K562 (cell line): ENCODE measurements around the gene PHF19. TPM values are rescaled to one million over a fixed set of nuclear protein-coding genes. Genes with fewer than 3 reads are reported as not detected.

Experiments used
- ATAC-seq: fragments of 200-7000 bp; cut with Tn5 transposase; 3 replicates; pipeline ENCODE4 v1.9.1; 2020; ENCODE audit warnings: moderate library complexity
- BruUV-seq: library from RNA; stranded (reverse); fragments of 400-500 nt; replicated peaks from 2 replicates; lab custom pipeline; 2021; lab: Mats Ljungman, UMichigan
- CTCF ChIA-PET: fragments of 300-600 bp; formaldehyde crosslinking; extraction: SDS; loops from one replicate; lab custom pipeline; 2021; ENCODE audit warnings: low intra/inter-chr PET ratio; lab: Yijun Ruan, JAX
- POLR2A ChIA-PET: fragments of 300-600, 350-650 bp; sonication (Branson Sonifier 250); formaldehyde crosslinking; extraction: SDS; loops from one replicate; lab custom pipeline; 2021; ENCODE audit warnings: antibody characterized with exemption, inconsistent platforms; lab: Yijun Ruan, JAX
- DNase-seq, 4 experiments: peaks; one replicate each; pipeline versions ENCODE4 v3.0.0 to v3.0.0-alpha.2; 2011 to 2018; ENCODE audit warnings: low spot score in 3 of 4, mixed read lengths in 3 of 4; ENCODE audit errors: extremely low read depth in 1 of 4
- FAIRE-seq: peaks from 2 replicates; lab custom pipeline; 2011; peaks lifted over from hg19 to GRCh38; lab: Jason Lieb, UNC
- H2AFZ ChIP-seq: 2 replicates; pipeline ENCODE4 v1.6.0; 2011; ENCODE audit warnings: low read depth, low read length, control low read depth, inconsistent platforms
- H3K27ac ChIP-seq: fragments of 200-600 bp; 3 replicates; pipeline ENCODE4 v1.8.0; 2011; ENCODE audit warnings: low read depth, mild to moderate bottlenecking, control low read depth, inconsistent platforms, low read length, moderate library complexity, mixed read lengths; ENCODE audit errors: extremely low read depth
- H3K27me3 ChIP-seq, 2 experiments: fragments of 300-600 bp in 1 of 2; 2 replicates in 1 of 2; 3 replicates in 1 of 2; pipeline versions ENCODE4 v1.6.0 to v1.8.0; 2011; ENCODE audit warnings: inconsistent platforms in 2 of 2, low read length in 2 of 2, mild to moderate bottlenecking in 1 of 2, mixed read lengths in 1 of 2, moderate library complexity in 1 of 2; ENCODE audit not compliant: control insufficient read depth in 2 of 2, insufficient read depth in 2 of 2
- H3K36me3 ChIP-seq: fragments of 300-600 bp; 3 replicates; pipeline ENCODE4 v1.8.0; 2011; ENCODE audit warnings: mild to moderate bottlenecking, low read length, inconsistent platforms; ENCODE audit not compliant: control insufficient read depth, insufficient read depth
- H3K4me1 ChIP-seq, 2 experiments: fragments of 200-600 bp in 1 of 2; replicated peaks in 1 of 2; 2 replicates in 1 of 2; 3 replicates in 1 of 2; pipeline versions ENCODE4 v1.5.1 to v1.8.0; 2011; ENCODE audit warnings: inconsistent platforms in 2 of 2, low read length in 2 of 2, mild to moderate bottlenecking in 1 of 2, mixed read lengths in 1 of 2, moderate library complexity in 1 of 2; ENCODE audit not compliant: control insufficient read depth in 2 of 2, insufficient read depth in 2 of 2
- H3K4me2 ChIP-seq: 2 replicates; pipeline ENCODE4 v1.6.1; 2011; ENCODE audit warnings: low read length, control low read depth, inconsistent platforms, mixed read lengths; ENCODE audit not compliant: insufficient read depth
- H3K4me3 ChIP-seq: fragments of 200-600 bp; sonication (generic), shearing (Covaris generic); 2 replicates; pipeline ENCODE4 v1.5.1; 2016; ENCODE audit warnings: control low read depth, inconsistent platforms
- H3K79me2 ChIP-seq: fragments of 200-600 bp; 3 replicates; pipeline ENCODE4 v1.8.0; 2011; ENCODE audit warnings: low read length, inconsistent platforms; ENCODE audit not compliant: control insufficient read depth, insufficient read depth
- H3K9ac ChIP-seq, 2 experiments: 2 replicates each; pipeline versions ENCODE4 v1.6.0 to v1.6.1; 2011; ENCODE audit warnings: low read depth in 2 of 2, low read length in 2 of 2, control low read depth in 1 of 2, inconsistent platforms in 1 of 2, mild to moderate bottlenecking in 1 of 2, mixed read lengths in 1 of 2; ENCODE audit not compliant: insufficient read depth in 1 of 2
- H3K9me1 ChIP-seq: one replicate; pipeline ENCODE4 v1.6.0; 2011; ENCODE audit warnings: inconsistent platforms, mild to moderate bottlenecking, low read length, moderate library complexity; ENCODE audit not compliant: control insufficient read depth, insufficient read depth
- H3K9me3 ChIP-seq: replicated peaks from 2 replicates; pipeline ENCODE4 v1.5.1; 2011; ENCODE audit warnings: low read depth, low read length, inconsistent platforms; ENCODE audit not compliant: control insufficient read depth, insufficient read depth
- H4K20me1 ChIP-seq: replicated peaks from 2 replicates; pipeline ENCODE4 v1.6.1; 2011; ENCODE audit warnings: low read length, inconsistent platforms, mixed read lengths; ENCODE audit not compliant: control insufficient read depth, insufficient read depth
- CSDE1 ChIP-seq, 2 experiments: fragments of 450-650 bp; IDR thresholded peaks; 2 replicates each; pipeline ENCODE4 v1.6.1; 2016; ENCODE audit warnings: mild to moderate bottlenecking in 1 of 2
- TCF7L2 ChIP-seq: fragments of 150-350 bp; IDR thresholded peaks from 2 replicates; pipeline ENCODE4 v1.6.1; 2016; ENCODE audit warnings: low read depth, mild to moderate bottlenecking, low read length, moderate library complexity
- ZBTB1 ChIP-seq: sonication (generic); formaldehyde crosslinking; IDR thresholded peaks from 2 replicates; pipeline ENCODE4 v1.8.1; 2023; ENCODE audit warnings: missing genetic modification reagents, low read depth, mild to moderate bottlenecking, borderline replicate concordance
- ZKSCAN1 ChIP-seq: fragments of 150-350 bp; IDR thresholded peaks from 2 replicates; pipeline ENCODE4 v1.6.1; 2016; ENCODE audit warnings: low read depth, low read length
- ZNF24 ChIP-seq: fragments of 450-650 bp; IDR thresholded peaks from 2 replicates; pipeline ENCODE4 v1.6.1; 2016
- WGBS: fragments of 100-300 bp; shearing (Covaris generic); methylation state at CpG from one replicate; pipeline ENCODE4 v1.1.6; 2016; ENCODE audit warnings: low coverage, mixed read lengths; ENCODE audit not compliant: insufficient coverage; ENCODE audit errors: missing lambda C conversion rate; 5-methylcytosine and 5-hydroxymethylcytosine counted together
- in situ Hi-C: fragments of 300-500 bp; cut with MboI; formaldehyde crosslinking; loops from 4 replicates; pipeline ENCODE4 v1.15.0; 2018; ENCODE audit warnings: inconsistent platforms, mixed read lengths
- intact Hi-C: fragments of 100-400 bp; cut with micrococcal nuclease; formaldehyde crosslinking; loops from 2 replicates; pipeline ENCODE4 v1.14.2; 2022
- polyA plus RNA-seq, 8 experiments: library from polyadenylated mRNA; depleted of rRNA in 4 of 8; stranded (reverse) in 5 of 8; unstranded in 3 of 8; fragments of >200 nt; fragmentation: Nextera tagmentation in 2 of 8; fragmentation: Illumina TruSeq in 1 of 8; extraction: Ambion mirVana in 2 of 8; extraction: Trizol in 1 of 8; gene quantifications; 2 replicates each; pipeline versions ENCODE4 v1.2.1 to v1.2.3, GENCODE V29; 2011 to 2014; ENCODE audit warnings: inconsistent platforms in 1 of 8, missing spikeins in 1 of 8
- total RNA-seq, 7 experiments: library from RNA; depleted of rRNA in 6 of 7; stranded (reverse); fragments of >200 nt in 6 of 7; fragmentation: Illumina TruSeq in 2 of 7; extraction: Trizol in 2 of 7; gene quantifications; 2 replicates each; pipeline versions ENCODE4 v1.2.1 to v1.2.3, GENCODE V29; 2011 to 2021; ENCODE audit warnings: low replicate concordance in 1 of 7
- TF ChIP-seq, protein P1 (sequence below): fragments of 250-450 bp; sonication (Bioruptor Pico); IDR thresholded peaks from 2 replicates; pipeline ENCODE4 v1.8.0; 2022; ENCODE audit warnings: inconsistent platforms
- TF ChIP-seq, protein P2 (sequence below): sonication (generic); formaldehyde crosslinking; IDR thresholded peaks from 2 replicates; pipeline ENCODE4 v1.8.1; 2023; ENCODE audit warnings: mild to moderate bottlenecking, missing genetic modification reagents
- TF ChIP-seq, protein P3 (sequence below), 2 experiments: fragments of 450-650 bp in 1 of 2; IDR thresholded peaks; 2 replicates each; pipeline ENCODE4 v1.6.1; 2011 to 2017; ENCODE audit warnings: low read depth in 2 of 2, antibody characterized with exemption in 1 of 2, borderline replicate concordance in 1 of 2, low read length in 1 of 2, mild to moderate bottlenecking in 1 of 2, mixed read lengths in 1 of 2; ENCODE audit not compliant: control insufficient read depth in 1 of 2
- TF ChIP-seq, protein P4 (sequence below): fragments of 150-350 bp; conservative IDR thresholded peaks from 2 replicates; pipeline ENCODE4 v1.6.1; 2014; ENCODE audit warnings: low read length

PHF19 gene
- total and polyA plus RNA-seq, 9 of the 15 experiments (the other 6 are each of a cell fraction or from before 2014, with no cell fraction given), result 95.8 to 403 (median 255) TPM

DNA sequence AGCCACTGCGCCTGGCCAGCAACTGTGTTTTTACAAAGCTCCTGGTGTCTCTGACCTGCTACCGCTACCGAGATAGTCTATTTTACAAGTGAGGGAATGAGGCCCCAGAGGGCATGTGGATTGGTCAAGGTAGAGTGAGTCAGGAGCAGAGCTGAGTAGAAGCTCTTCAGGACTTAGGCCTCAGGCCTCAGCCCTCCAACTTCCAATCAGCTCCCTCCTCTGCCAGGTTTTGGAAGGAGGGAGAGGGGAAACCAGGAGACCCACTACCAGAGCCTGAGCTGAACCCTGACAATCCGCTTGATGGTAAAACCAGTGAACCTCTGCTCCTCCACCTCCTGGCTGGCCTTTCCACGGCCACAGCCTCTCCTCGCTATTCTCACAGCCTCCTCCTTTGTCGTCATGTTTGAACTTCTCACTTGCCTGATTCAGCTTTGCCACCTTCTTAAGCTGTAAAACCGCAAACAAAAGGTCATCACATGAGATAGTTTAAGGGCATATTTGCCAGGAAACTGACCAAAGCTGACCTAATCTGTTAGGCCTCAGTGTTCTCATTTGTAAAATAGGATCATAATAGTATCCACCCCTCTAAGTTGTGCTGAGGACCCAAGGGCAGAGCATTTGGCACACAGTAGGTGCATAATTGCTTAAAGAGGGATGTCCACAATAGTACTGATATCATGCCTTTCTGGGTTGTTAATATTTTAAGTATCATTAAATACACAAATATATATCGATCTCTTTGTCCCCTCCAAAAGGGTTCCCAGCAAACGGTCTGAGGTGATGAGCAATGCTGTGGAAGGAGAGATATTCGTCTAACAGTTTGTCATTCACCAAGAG lies 47.9 kb upstream of the PHF19 start:
- no peak for ATAC-seq
- in situ Hi-C loops, result loop anchor here (25.0 kb wide), 1 partner anchor 313 kb away; no protein-coding TSS in a partner anchor
- TF ChIP-seq CSDE1 (IDR thresholded peaks at IDR 0.05) (no peak), ZNF24 (no peak), ZKSCAN1 (0 out of 2 replicates have a peak, but pooled peaks have one; percentile 40), TCF7L2 (no peak), ZBTB1 (CRISPR knock-in tag) (no peak)
- TF ChIP-seq, protein P1, sequence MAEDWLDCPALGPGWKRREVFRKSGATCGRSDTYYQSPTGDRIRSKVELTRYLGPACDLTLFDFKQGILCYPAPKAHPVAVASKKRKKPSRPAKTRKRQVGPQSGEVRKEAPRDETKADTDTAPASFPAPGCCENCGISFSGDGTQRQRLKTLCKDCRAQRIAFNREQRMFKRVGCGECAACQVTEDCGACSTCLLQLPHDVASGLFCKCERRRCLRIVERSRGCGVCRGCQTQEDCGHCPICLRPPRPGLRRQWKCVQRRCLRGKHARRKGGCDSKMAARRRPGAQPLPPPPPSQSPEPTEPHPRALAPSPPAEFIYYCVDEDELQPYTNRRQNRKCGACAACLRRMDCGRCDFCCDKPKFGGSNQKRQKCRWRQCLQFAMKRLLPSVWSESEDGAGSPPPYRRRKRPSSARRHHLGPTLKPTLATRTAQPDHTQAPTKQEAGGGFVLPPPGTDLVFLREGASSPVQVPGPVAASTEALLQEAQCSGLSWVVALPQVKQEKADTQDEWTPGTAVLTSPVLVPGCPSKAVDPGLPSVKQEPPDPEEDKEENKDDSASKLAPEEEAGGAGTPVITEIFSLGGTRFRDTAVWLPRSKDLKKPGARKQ (CRISPR knock-in tag), result no peak
- TF ChIP-seq, protein P2, sequence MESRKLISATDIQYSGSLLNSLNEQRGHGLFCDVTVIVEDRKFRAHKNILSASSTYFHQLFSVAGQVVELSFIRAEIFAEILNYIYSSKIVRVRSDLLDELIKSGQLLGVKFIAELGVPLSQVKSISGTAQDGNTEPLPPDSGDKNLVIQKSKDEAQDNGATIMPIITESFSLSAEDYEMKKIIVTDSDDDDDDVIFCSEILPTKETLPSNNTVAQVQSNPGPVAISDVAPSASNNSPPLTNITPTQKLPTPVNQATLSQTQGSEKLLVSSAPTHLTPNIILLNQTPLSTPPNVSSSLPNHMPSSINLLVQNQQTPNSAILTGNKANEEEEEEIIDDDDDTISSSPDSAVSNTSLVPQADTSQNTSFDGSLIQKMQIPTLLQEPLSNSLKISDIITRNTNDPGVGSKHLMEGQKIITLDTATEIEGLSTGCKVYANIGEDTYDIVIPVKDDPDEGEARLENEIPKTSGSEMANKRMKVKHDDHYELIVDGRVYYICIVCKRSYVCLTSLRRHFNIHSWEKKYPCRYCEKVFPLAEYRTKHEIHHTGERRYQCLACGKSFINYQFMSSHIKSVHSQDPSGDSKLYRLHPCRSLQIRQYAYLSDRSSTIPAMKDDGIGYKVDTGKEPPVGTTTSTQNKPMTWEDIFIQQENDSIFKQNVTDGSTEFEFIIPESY (CRISPR knock-in tag), result peak; percentile 70; the same call in 1 of the 2 replicates
- TF ChIP-seq, protein P3, sequence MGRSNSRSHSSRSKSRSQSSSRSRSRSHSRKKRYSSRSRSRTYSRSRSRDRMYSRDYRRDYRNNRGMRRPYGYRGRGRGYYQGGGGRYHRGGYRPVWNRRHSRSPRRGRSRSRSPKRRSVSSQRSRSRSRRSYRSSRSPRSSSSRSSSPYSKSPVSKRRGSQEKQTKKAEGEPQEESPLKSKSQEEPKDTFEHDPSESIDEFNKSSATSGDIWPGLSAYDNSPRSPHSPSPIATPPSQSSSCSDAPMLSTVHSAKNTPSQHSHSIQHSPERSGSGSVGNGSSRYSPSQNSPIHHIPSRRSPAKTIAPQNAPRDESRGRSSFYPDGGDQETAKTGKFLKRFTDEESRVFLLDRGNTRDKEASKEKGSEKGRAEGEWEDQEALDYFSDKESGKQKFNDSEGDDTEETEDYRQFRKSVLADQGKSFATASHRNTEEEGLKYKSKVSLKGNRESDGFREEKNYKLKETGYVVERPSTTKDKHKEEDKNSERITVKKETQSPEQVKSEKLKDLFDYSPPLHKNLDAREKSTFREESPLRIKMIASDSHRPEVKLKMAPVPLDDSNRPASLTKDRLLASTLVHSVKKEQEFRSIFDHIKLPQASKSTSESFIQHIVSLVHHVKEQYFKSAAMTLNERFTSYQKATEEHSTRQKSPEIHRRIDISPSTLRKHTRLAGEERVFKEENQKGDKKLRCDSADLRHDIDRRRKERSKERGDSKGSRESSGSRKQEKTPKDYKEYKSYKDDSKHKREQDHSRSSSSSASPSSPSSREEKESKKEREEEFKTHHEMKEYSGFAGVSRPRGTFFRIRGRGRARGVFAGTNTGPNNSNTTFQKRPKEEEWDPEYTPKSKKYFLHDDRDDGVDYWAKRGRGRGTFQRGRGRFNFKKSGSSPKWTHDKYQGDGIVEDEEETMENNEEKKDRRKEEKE (IDR thresholded peaks at IDR 0.05; ENCODE audit: borderline replicate concordance in 1 of 2, control insufficient read depth in 1 of 2, low read depth in 2 of 2, low read length in 1 of 2), result no peak
- TF ChIP-seq, protein P4, sequence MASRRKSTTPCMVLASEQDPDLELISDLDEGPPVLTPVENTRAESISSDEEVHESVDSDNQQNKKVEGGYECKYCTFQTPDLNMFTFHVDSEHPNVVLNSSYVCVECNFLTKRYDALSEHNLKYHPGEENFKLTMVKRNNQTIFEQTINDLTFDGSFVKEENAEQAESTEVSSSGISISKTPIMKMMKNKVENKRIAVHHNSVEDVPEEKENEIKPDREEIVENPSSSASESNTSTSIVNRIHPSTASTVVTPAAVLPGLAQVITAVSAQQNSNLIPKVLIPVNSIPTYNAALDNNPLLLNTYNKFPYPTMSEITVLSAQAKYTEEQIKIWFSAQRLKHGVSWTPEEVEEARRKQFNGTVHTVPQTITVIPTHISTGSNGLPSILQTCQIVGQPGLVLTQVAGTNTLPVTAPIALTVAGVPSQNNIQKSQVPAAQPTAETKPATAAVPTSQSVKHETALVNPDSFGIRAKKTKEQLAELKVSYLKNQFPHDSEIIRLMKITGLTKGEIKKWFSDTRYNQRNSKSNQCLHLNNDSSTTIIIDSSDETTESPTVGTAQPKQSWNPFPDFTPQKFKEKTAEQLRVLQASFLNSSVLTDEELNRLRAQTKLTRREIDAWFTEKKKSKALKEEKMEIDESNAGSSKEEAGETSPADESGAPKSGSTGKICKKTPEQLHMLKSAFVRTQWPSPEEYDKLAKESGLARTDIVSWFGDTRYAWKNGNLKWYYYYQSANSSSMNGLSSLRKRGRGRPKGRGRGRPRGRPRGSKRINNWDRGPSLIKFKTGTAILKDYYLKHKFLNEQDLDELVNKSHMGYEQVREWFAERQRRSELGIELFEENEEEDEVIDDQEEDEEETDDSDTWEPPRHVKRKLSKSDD, result no peak

More for the DNA sequence above, 47.9 kb upstream of the PHF19 start:
- 67% methylated on average over 11 of the region's 11 CpGs for WGBS
- no peak overlapping the region for H3K27ac ChIP-seq
- H3K36me3 ChIP-seq, result no peaks in the 10 kb centered on the region
- FAIRE-seq (peak; percentile 29), DNase-seq (no peak)
- H3K9me1 ChIP-seq, result no peaks in the 10 kb centered on the region
- ChIA-PET POLR2A (no interaction called here), CTCF (no interaction called here)
- no peak overlapping the region for H2AFZ ChIP-seq
- intact Hi-C loops, result no loop called here
- no peaks in the 10 kb centered on the region for H3K79me2 ChIP-seq
- H3K27me3 ChIP-seq, result no peaks in the 10 kb centered on the region
- no TSS peak for BruUV-seq
- no peak overlapping the region for H3K4me3 ChIP-seq
- no peak overlapping the region for H3K4me2 ChIP-seq
- H3K4me1 ChIP-seq, result peaks cover 12 to 32% of the 10 kb centered on the region in 2 experiments
- H3K9ac ChIP-seq, result peak overlapping the region in 1 of 2 experiments; percentile 54; a peak in 1 of 4 replicates
- no peaks in the 10 kb centered on the region for H4K20me1 ChIP-seq
- H3K9me3 ChIP-seq, result no peaks in the 10 kb centered on the region
